GM10266 (cell line): ENCODE results near the gene LIG3.

ENCODE experiments used
- DNase-seq: peaks from one replicate; pipeline ENCODE4 v3.0.0; 2012; ENCODE audit errors: extremely low spot score
- CTCF ChIP-seq: IDR thresholded peaks from 2 replicates; pipeline ENCODE4 v1.5.1; 2012; ENCODE audit warnings: mild to moderate bottlenecking, low read depth; ENCODE audit not compliant: control insufficient read depth, insufficient read depth; ENCODE audit errors: missing control alignments

Gene LIG3

GRCh38 chr17:34979650-34980352 is 511 bp upstream of the LIG3 start:
- DNase-seq = no peak

GRCh38 chr17:34980681-34981537 is 597 bp downstream of the LIG3 start:
- peak; percentile 92 for DNase-seq
- peak; percentile 37 for TF ChIP-seq CTCF

More at GRCh38 chr17:34979650-34980352, 511 bp upstream of the LIG3 start:
- TF ChIP-seq CTCF = no peak

GRCh38 chr17:34981538-34982241 is 1.4 kb downstream of the LIG3 start:
- no peak for TF ChIP-seq CTCF

GRCh38 chr17:34987232-34987631 is 6.9 kb downstream of the LIG3 start:
- TF ChIP-seq CTCF = no peak
- no peak for DNase-seq

More at GRCh38 chr17:34981538-34982241, 1.4 kb downstream of the LIG3 start:
- no peak for DNase-seq

- TF ChIP-seq CTCF = no peak
- no peak for DNase-seq
Observed at GRCh38 chr17:34988644-34989043, 8.3 kb downstream of the LIG3 start.

GRCh38 chr17:34989473-34989872 is 9.2 kb downstream of the LIG3 start:
- no peak for DNase-seq
- no peak for TF ChIP-seq CTCF
